SU-DHL-6 (cell line): Measurements from ENCODE around the gene INMT.

Source experiments
- EZH2phosphoT487 ChIP-seq: fragments of 200-600 bp; sonication (generic), shearing (Covaris generic); conservative IDR thresholded peaks from 2 replicates; pipeline ENCODE4 v1.6.1; 2018; ENCODE audit warnings: mild to moderate bottlenecking, antibody characterized with exemption, low read length, moderate library complexity, mixed read lengths
- TF ChIP-seq, protein P1 (sequence below): fragments of 200-600 bp; sonication (generic); IDR thresholded peaks from one replicate; pipeline ENCODE4 v1.5.1; 2017; ENCODE audit warnings: antibody characterized with exemption, mild to moderate bottlenecking, low read length, moderate library complexity; ENCODE audit not compliant: insufficient read depth, poor library complexity, severe bottlenecking

DNA sequence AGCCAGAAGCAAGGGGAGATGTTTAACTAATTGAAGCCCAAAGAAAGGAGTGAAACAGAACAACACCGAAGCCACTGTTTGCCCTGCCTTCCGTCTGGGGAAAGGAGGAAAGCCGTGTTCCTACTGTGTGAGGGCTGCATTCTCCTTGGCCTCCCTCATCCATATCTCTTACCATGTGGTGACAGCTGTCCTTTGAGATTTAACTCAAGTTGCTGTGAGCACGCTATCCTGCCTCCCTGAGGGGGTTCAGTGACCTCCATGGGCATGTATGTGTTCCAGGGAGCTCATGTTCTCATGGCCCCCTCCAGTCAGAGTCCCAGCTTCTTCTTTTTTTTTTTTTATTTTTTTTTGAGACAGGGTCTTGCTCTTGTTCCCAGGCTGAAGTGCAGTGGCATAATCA lies 43.5 kb upstream of the INMT start:
- TF ChIP-seq, protein P1, sequence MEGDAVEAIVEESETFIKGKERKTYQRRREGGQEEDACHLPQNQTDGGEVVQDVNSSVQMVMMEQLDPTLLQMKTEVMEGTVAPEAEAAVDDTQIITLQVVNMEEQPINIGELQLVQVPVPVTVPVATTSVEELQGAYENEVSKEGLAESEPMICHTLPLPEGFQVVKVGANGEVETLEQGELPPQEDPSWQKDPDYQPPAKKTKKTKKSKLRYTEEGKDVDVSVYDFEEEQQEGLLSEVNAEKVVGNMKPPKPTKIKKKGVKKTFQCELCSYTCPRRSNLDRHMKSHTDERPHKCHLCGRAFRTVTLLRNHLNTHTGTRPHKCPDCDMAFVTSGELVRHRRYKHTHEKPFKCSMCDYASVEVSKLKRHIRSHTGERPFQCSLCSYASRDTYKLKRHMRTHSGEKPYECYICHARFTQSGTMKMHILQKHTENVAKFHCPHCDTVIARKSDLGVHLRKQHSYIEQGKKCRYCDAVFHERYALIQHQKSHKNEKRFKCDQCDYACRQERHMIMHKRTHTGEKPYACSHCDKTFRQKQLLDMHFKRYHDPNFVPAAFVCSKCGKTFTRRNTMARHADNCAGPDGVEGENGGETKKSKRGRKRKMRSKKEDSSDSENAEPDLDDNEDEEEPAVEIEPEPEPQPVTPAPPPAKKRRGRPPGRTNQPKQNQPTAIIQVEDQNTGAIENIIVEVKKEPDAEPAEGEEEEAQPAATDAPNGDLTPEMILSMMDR = no peak
- TF ChIP-seq EZH2phosphoT487 = no peak
